ENCODE measurements around the gene RAPGEF4. TPM values are rescaled to one million over a fixed set of nuclear protein-coding genes. Genes with fewer than 3 reads are reported as not detected.

The RAPGEF4 gene
- total RNA-seq, 1 experiment from 2014 or later: 0.62 TPM

- TF ChIP-seq, protein P1, sequence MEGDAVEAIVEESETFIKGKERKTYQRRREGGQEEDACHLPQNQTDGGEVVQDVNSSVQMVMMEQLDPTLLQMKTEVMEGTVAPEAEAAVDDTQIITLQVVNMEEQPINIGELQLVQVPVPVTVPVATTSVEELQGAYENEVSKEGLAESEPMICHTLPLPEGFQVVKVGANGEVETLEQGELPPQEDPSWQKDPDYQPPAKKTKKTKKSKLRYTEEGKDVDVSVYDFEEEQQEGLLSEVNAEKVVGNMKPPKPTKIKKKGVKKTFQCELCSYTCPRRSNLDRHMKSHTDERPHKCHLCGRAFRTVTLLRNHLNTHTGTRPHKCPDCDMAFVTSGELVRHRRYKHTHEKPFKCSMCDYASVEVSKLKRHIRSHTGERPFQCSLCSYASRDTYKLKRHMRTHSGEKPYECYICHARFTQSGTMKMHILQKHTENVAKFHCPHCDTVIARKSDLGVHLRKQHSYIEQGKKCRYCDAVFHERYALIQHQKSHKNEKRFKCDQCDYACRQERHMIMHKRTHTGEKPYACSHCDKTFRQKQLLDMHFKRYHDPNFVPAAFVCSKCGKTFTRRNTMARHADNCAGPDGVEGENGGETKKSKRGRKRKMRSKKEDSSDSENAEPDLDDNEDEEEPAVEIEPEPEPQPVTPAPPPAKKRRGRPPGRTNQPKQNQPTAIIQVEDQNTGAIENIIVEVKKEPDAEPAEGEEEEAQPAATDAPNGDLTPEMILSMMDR (IDR thresholded peaks at IDR 0.05): no peak
- TF ChIP-seq TCF7L2 (IDR thresholded peaks at IDR 0.05; ENCODE audit: low read depth, low read length) (no peak), POLR2AphosphoS5 (IDR thresholded peaks at IDR 0.05; ENCODE audit: low read depth, low read length) (no peak), SIN3A (IDR thresholded peaks at IDR 0.05; ENCODE audit: borderline replicate concordance, insufficient read depth, low read depth, low read length) (no peak)
- TF ChIP-seq, protein P2, sequence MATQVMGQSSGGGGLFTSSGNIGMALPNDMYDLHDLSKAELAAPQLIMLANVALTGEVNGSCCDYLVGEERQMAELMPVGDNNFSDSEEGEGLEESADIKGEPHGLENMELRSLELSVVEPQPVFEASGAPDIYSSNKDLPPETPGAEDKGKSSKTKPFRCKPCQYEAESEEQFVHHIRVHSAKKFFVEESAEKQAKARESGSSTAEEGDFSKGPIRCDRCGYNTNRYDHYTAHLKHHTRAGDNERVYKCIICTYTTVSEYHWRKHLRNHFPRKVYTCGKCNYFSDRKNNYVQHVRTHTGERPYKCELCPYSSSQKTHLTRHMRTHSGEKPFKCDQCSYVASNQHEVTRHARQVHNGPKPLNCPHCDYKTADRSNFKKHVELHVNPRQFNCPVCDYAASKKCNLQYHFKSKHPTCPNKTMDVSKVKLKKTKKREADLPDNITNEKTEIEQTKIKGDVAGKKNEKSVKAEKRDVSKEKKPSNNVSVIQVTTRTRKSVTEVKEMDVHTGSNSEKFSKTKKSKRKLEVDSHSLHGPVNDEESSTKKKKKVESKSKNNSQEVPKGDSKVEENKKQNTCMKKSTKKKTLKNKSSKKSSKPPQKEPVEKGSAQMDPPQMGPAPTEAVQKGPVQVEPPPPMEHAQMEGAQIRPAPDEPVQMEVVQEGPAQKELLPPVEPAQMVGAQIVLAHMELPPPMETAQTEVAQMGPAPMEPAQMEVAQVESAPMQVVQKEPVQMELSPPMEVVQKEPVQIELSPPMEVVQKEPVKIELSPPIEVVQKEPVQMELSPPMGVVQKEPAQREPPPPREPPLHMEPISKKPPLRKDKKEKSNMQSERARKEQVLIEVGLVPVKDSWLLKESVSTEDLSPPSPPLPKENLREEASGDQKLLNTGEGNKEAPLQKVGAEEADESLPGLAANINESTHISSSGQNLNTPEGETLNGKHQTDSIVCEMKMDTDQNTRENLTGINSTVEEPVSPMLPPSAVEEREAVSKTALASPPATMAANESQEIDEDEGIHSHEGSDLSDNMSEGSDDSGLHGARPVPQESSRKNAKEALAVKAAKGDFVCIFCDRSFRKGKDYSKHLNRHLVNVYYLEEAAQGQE (IDR thresholded peaks at IDR 0.05; ENCODE audit: insufficient read depth in 1 of 2, low read depth in 2 of 2, low read length in 1 of 2): no peak
- no peaks in the 10 kb centered on the region for H3K4me1 ChIP-seq (ENCODE audit: control insufficient read depth, insufficient read depth, low read length)
- ChIA-PET CTCF (interaction anchor here (0.5 kb wide), 1 partner anchor 110 kb away, joined by 3 read pairs; no protein-coding TSS in a partner anchor), POLR2A (interaction anchor here (0.5 kb wide), 1 partner anchor 1142 kb away, joined by 3 read pairs; no protein-coding TSS in a partner anchor)
- no TSS peak for BruUV-seq (replicated peaks)
- H3K27me3 ChIP-seq (ENCODE audit: control insufficient read depth, insufficient read depth, low read length): no peaks in the 10 kb centered on the region; the same call in 1 of the 2 replicates
- no peak for DNase-seq (ENCODE audit: low read depth, low spot score)
- intact Hi-C loops (cut with micrococcal nuclease; ENCODE audit: unreplicated experiment) (no loop called here), in situ Hi-C loops (cut with HindIII; ENCODE audit: low pct_unique_long_range_greater_than_20kb, low sequenced_read_pairs) (loop anchor here (25.0 kb wide), 1 partner anchor 91 kb away; no protein-coding TSS in a partner anchor)
- no peaks in the 10 kb centered on the region for H3K9me3 ChIP-seq (ENCODE audit: control insufficient read depth, insufficient read depth, low read depth, low read length)
- H3K36me3 ChIP-seq (ENCODE audit: control insufficient read depth, insufficient read depth, low read length): no peaks in the 10 kb centered on the region
- H3K4me3 ChIP-seq (ENCODE audit: low read depth in 2 of 2, low read length in 2 of 2): no peak overlapping the region
- no peak for ATAC-seq
- no peak overlapping the region for H3K27ac ChIP-seq (ENCODE audit: low read length)
Measured at GRCh38 chr2:172821370-172822338, 86.0 kb downstream of the RAPGEF4 start.

GRCh38 chr2:172822585-172822984 is 86.9 kb downstream of the RAPGEF4 start:
- ATAC-seq (no peak), DNase-seq (ENCODE audit: low read depth, low spot score) (no peak)
- ChIA-PET CTCF (no interaction called here), POLR2A (no interaction called here)
- no TSS peak for BruUV-seq (replicated peaks)
- Histone ChIP-seq H3K27me3 (ENCODE audit: control insufficient read depth, insufficient read depth, low read length) (no peaks in the 10 kb centered on the region; the same call in 1 of the 2 replicates), H3K4me3 (ENCODE audit: low read depth in 2 of 2, low read length in 2 of 2) (no peak overlapping the region), H3K36me3 (ENCODE audit: control insufficient read depth, insufficient read depth, low read length) (no peaks in the 10 kb centered on the region), H3K27ac (ENCODE audit: low read length) (no peak overlapping the region), H3K9me3 (ENCODE audit: control insufficient read depth, insufficient read depth, low read depth, low read length) (no peaks in the 10 kb centered on the region), H3K4me1 (ENCODE audit: control insufficient read depth, insufficient read depth, low read length) (no peaks in the 10 kb centered on the region)
- intact Hi-C loops (cut with micrococcal nuclease; ENCODE audit: unreplicated experiment) (no loop called here), in situ Hi-C loops (cut with HindIII; ENCODE audit: low pct_unique_long_range_greater_than_20kb, low sequenced_read_pairs) (loop anchor here (25.0 kb wide), 1 partner anchor 90 kb away; no protein-coding TSS in a partner anchor)
- TF ChIP-seq SIN3A (IDR thresholded peaks at IDR 0.05; ENCODE audit: borderline replicate concordance, insufficient read depth, low read depth, low read length) (no peak), POLR2AphosphoS5 (IDR thresholded peaks at IDR 0.05; ENCODE audit: low read depth, low read length) (no peak), TCF7L2 (IDR thresholded peaks at IDR 0.05; ENCODE audit: low read depth, low read length) (no peak)
- TF ChIP-seq, protein P1 (IDR thresholded peaks at IDR 0.05): no peak
- TF ChIP-seq, protein P2 (IDR thresholded peaks at IDR 0.05; ENCODE audit: insufficient read depth in 1 of 2, low read depth in 2 of 2, low read length in 1 of 2): no peak

Measured in Panc1 (cell line).